HL-60 (cell line): Measurements from ENCODE around the gene C10orf143.
"Not testable (repeated sequence)": the region's sequence is repeated elsewhere in the genome, so short reads cannot be mapped to it uniquely, and the experiment has no call there.

Source experiments
- DNase-seq, 2 experiments: peaks; one replicate each; pipeline ENCODE4 v3.0.0-alpha.2; 2010 to 2020; ENCODE audit warnings: low read depth in 1 of 2, low spot score in 1 of 2
- H3K27ac ChIP-seq: fragments of 250-450 bp; sonication (Bioruptor Pico); replicated peaks from 2 replicates; pipeline ENCODE4 v1.5.1; 2020; ENCODE audit warnings: mild to moderate bottlenecking, moderate library complexity
- H3K27me3 ChIP-seq: fragments of 250-450 bp; sonication (Bioruptor Pico); 2 replicates; pipeline ENCODE4 v1.5.1; 2021; ENCODE audit warnings: mild to moderate bottlenecking, moderate library complexity; ENCODE audit not compliant: insufficient read depth, poor library complexity, severe bottlenecking
- H3K4me3 ChIP-seq: replicated peaks from 2 replicates; pipeline ENCODE4 v1.5.1; 2011; ENCODE audit warnings: mild to moderate bottlenecking, control low read depth, low read length; ENCODE audit not compliant: insufficient read depth
- CTCF ChIP-seq: IDR thresholded peaks from one replicate; pipeline ENCODE4 v1.5.1; 2011; ENCODE audit warnings: low read length, control low read depth, inconsistent platforms; ENCODE audit not compliant: insufficient read depth
- GABPA ChIP-seq: IDR thresholded peaks from 2 replicates; pipeline ENCODE4 v1.6.1; 2012; ENCODE audit warnings: low read depth
- POLR2AphosphoS5 ChIP-seq: IDR thresholded peaks from 2 replicates; pipeline ENCODE4 v1.6.1; 2012; ENCODE audit warnings: low read depth
- REST ChIP-seq: IDR thresholded peaks from 2 replicates; pipeline ENCODE4 v1.6.1; 2012; ENCODE audit warnings: low read depth; ENCODE audit not compliant: insufficient replicate concordance
- SPI1 ChIP-seq: IDR thresholded peaks from 2 replicates; pipeline ENCODE4 v1.6.1; 2012; ENCODE audit warnings: low read depth, mild to moderate bottlenecking, borderline replicate concordance

Gene C10orf143

GRCh38 chr10:130128062-130128781, 17.6 kb upstream of the C10orf143 start:
- H3K27me3 ChIP-seq = no peaks in the 10 kb centered on the region
- TF ChIP-seq CTCF = no peak
- no peak for TF ChIP-seq SPI1
- no peak for TF ChIP-seq REST
- no peak for TF ChIP-seq POLR2AphosphoS5
- TF ChIP-seq GABPA = no peak
- no peak for DNase-seq
- H3K4me3 ChIP-seq = no peak overlapping the region
- H3K27ac ChIP-seq = no peak overlapping the region

- no peak overlapping the region for H3K27ac ChIP-seq
- no peak overlapping the region for H3K4me3 ChIP-seq
- no peaks in the 10 kb centered on the region for H3K27me3 ChIP-seq
- TF ChIP-seq REST (no peak), POLR2AphosphoS5 (no peak), CTCF (peak; percentile 67)
- peak in 1 of 2 experiments; percentile 41 for DNase-seq
Measured at GRCh38 chr10:130127364-130128061, 16.9 kb upstream of the C10orf143 start.

GRCh38 chr10:130121486-130122079, 11.0 kb upstream of the C10orf143 start:
- TF ChIP-seq CTCF (no peak), SPI1 (no peak), POLR2AphosphoS5 (no peak), REST (no peak), GABPA (no peak)
- H3K27ac ChIP-seq = no peak overlapping the region
- DNase-seq = no peak
- H3K27me3 ChIP-seq = no peaks in the 10 kb centered on the region
- no peak overlapping the region for H3K4me3 ChIP-seq

- not testable (repeated sequence) for H3K27me3 ChIP-seq, H3K27ac ChIP-seq, H3K4me3 ChIP-seq, DNase-seq
Measured at GRCh38 chr10:130117535-130117934, 6.9 kb upstream of the C10orf143 start.

GRCh38 chr10:130116942-130117341, 6.3 kb upstream of the C10orf143 start:
- not testable (repeated sequence) for H3K4me3 ChIP-seq, H3K27ac ChIP-seq, DNase-seq, H3K27me3 ChIP-seq
